Progenitor cell of endocrine pancreas (in vitro differentiated cells): ENCODE measurements around the gene KDM7A. TPM values are rescaled to one million over a fixed set of nuclear protein-coding genes. Genes with fewer than 3 reads are reported as not detected.

Experiments
- DNase-seq: peaks from one replicate; pipeline ENCODE4 v3.0.0; 2021; ENCODE audit warnings: low spot score; ENCODE audit not compliant: unreplicated experiment
- H3K27ac Mint-ChIP-seq: 2 replicates; pipeline ENCODE4 v1.8.0; 2021; ENCODE audit warnings: mild to moderate bottlenecking, moderate library complexity, mixed read lengths
- H3K27me3 Mint-ChIP-seq: 2 replicates; pipeline ENCODE4 v1.8.0; 2021; ENCODE audit warnings: mixed read lengths
- H3K36me3 Mint-ChIP-seq: 2 replicates; pipeline ENCODE4 v1.8.0; 2022; ENCODE audit warnings: mixed read lengths; ENCODE audit not compliant: insufficient read depth
- H3K4me1 Mint-ChIP-seq: 2 replicates; pipeline ENCODE4 v1.8.0; 2021; ENCODE audit warnings: low read depth, mixed read lengths
- H3K4me3 Mint-ChIP-seq: 2 replicates; pipeline ENCODE4 v1.8.0; 2021; ENCODE audit warnings: low read depth, mild to moderate bottlenecking, moderate library complexity, mixed read lengths
- H3K9me3 Mint-ChIP-seq: 2 replicates; pipeline ENCODE4 v1.8.0; 2021; ENCODE audit warnings: low read depth, mixed read lengths
- CTCF ChIP-seq: fragments of 200-600 bp; sonication (generic); IDR thresholded peaks from one replicate; pipeline ENCODE4 v1.5.0; 2021; ENCODE audit warnings: antibody characterized with exemption, mild to moderate bottlenecking; ENCODE audit not compliant: unreplicated experiment
- total RNA-seq: library from RNA; stranded (reverse); gene quantifications from 2 replicates; pipeline ENCODE4 v1.2.1, GENCODE V29; 2021

The KDM7A gene
- total RNA-seq, 1 donor from 2014 or later, result 13.8 TPM

GRCh38 chr7:140219672-140220524 is 43.1 kb upstream of the KDM7A start:
- H3K9me3 Mint-ChIP-seq, result peaks cover 13% of the 10 kb centered on the region
- H3K27me3 Mint-ChIP-seq, result peaks cover 14% of the 10 kb centered on the region
- H3K4me3 Mint-ChIP-seq, result no peak overlapping the region
- no peaks in the 10 kb centered on the region for H3K4me1 Mint-ChIP-seq
- no peak for DNase-seq
- H3K36me3 Mint-ChIP-seq, result no peaks in the 10 kb centered on the region
- no peak for TF ChIP-seq CTCF
- H3K27ac Mint-ChIP-seq, result no peak overlapping the region

- Mint-ChIP-seq H3K36me3 (no peaks in the 10 kb centered on the region), H3K9me3 (peaks cover 16% of the 10 kb centered on the region), H3K4me3 (no peak overlapping the region), H3K4me1 (no peaks in the 10 kb centered on the region), H3K27ac (peak overlapping the region; percentile 37), H3K27me3 (peaks cover 5% of the 10 kb centered on the region)
- no peak for TF ChIP-seq CTCF
- DNase-seq, result no peak
Measured at GRCh38 chr7:140218656-140219055, 41.9 kb upstream of the KDM7A start.

- Mint-ChIP-seq H3K4me3 (no peak overlapping the region), H3K36me3 (no peaks in the 10 kb centered on the region), H3K27me3 (no peaks in the 10 kb centered on the region), H3K9me3 (peaks cover 16% of the 10 kb centered on the region), H3K27ac (no peak overlapping the region), H3K4me1 (no peaks in the 10 kb centered on the region)
- DNase-seq, result no peak
- TF ChIP-seq CTCF, result no peak
Measured at GRCh38 chr7:140217750-140218501, 41.1 kb upstream of the KDM7A start.

GRCh38 chr7:140215281-140215680 is 38.5 kb upstream of the KDM7A start:
- H3K27ac Mint-ChIP-seq, result no peak overlapping the region
- peaks cover 6% of the 10 kb centered on the region for H3K27me3 Mint-ChIP-seq
- H3K36me3 Mint-ChIP-seq, result no peaks in the 10 kb centered on the region
- no peak for DNase-seq
- H3K4me3 Mint-ChIP-seq, result no peak overlapping the region
- H3K4me1 Mint-ChIP-seq, result no peaks in the 10 kb centered on the region
- no peak for TF ChIP-seq CTCF
- H3K9me3 Mint-ChIP-seq, result peaks cover 16% of the 10 kb centered on the region

- Mint-ChIP-seq H3K4me1 (no peaks in the 10 kb centered on the region), H3K4me3 (no peak overlapping the region)
Measured at GRCh38 chr7:140214075-140214684, 37.4 kb upstream of the KDM7A start.

More at GRCh38 chr7:140214075-140214684, 37.4 kb upstream of the KDM7A start:
- Mint-ChIP-seq H3K27ac (no peak overlapping the region), H3K36me3 (no peaks in the 10 kb centered on the region), H3K27me3 (peaks cover 13% of the 10 kb centered on the region), H3K9me3 (peaks cover 16% of the 10 kb centered on the region)
- no peak for TF ChIP-seq CTCF
- no peak for DNase-seq
